HG03139 (cell line): Measurements from ENCODE around the gene ZNF692.
A peak's percentile ranks its signal among the peaks of the same experiment; 100 is the strongest.
"Not testable (repeated sequence)": the region's sequence is repeated elsewhere in the genome, so short reads cannot be mapped to it uniquely, and the experiment has no call there.

ENCODE experiments used
- ATAC-seq: cut with Tn5 transposase; IDR thresholded peaks from one replicate; pipeline ENCODE4 v1.9.1; 2021; ENCODE audit not compliant: unreplicated experiment

The ZNF692 gene

GRCh38 chr1:248810000-248810726, 48.7 kb downstream of the ZNF692 start:
- no peak for ATAC-seq

DNA sequence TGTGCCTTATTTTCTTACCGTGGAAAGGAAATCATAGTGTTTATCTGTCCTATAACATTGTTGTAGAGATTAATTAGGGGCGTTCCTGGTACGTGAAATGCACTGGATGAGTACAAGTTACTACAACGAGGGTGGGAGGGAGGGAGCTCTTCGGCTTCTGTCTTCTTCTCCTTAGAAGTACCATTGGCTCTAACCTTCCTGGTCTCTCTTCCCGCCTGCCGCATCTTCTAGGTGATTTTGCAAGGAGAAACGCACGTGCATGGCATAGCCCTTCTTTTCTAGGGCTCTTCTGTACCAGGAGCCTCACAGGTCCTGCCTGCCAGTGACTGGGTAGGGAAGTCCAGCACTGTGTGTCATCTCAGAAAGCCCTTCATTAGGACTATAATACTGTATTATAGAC, 50.0 kb downstream of the ZNF692 start:
- ATAC-seq, result no peak

DNA sequence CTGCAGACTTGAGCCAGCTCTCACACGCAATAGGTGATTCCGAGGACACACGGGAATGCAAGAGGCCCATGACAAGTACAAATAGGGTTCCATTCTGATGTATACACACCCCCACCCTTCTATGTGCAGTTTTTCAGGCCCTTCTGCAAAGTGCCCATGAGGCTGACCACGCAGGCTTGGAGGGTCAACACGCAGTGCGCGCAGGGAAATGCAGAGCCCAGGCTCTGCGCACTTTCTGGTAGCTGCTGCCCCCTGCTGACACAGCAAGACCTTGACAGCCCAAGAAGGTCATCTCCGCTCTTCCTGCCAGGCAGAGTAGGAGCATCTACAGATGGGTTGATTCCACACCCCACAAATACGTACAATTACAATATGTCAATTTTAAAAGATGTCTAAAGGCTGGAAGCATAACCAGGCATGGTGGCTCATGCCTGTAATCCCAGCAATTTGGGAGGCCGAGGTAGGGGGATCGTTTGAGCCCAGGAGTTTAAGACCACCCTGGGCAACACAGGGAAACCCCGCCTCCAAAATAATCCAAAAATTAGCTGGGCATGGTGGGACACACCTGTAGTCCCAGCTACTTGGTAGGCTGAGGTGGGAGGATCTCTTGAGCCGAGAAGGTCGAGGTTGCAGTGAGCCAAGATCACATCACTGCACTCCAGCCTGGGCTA, 51.7 kb downstream of the ZNF692 start:
- peak; percentile 41 for ATAC-seq

DNA sequence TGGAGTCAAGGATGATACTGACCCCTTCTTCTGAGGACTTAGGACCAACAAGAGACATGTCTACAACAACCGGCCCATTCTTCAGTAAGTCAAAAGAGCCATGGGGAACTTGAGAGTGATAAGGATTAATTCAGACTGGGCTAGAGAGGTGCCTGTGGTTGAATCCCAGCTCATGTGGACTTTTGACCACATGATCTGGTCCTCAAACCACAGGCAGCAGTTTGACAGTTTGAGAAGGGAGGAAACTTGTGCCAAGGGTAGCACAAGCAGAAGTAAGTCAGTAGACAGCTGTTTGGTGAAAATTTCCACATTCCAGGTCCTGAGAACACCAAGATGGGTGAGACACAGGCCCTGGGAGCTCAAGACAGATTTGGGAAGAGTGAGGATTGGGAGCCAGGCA, 53.0 kb downstream of the ZNF692 start:
- no peak for ATAC-seq

- peak; percentile 91 for ATAC-seq
Measured at GRCh38 chr1:248804771-248805681, 53.9 kb downstream of the ZNF692 start.

DNA sequence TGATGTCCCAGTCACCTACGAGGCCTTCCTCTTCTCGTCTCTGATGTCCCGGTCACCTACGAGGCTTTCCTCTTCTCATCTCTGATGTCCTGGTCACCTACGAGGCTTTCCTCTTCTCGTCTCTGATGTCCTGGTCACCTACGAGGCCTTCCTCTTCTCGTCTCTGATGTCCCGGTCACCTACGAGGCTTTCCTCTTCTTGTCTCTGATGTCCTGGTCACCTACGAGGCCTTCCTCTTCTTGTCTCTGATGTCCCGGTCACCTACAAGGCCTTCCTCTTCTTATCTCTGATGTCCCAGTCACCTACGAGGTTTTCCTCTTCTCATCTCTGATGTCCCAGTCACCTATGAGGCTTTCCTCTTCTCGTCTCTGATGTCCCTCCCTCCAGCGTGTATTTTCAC, 55.4 kb downstream of the ZNF692 start:
- ATAC-seq, result not testable (repeated sequence)

DNA sequence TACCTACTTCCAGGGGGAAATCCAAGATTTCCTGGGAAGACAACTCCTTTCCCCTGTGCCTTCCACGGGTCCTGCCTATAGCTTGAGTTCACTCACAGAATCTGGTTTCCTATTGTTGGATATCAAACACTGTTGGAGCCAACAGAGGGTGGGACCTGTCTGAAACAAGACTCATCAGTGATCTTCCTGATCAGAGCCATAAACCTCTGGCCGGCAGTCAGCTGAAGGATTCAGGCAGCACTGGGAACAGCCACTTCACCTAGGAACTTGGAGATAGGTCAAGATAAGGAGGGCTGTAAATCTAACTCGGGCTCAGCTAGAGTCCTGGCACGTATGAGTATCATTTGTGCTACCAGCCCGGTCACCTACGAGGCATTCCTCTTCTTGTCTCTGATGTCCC, 56.4 kb downstream of the ZNF692 start:
- ATAC-seq, result no peak

DNA sequence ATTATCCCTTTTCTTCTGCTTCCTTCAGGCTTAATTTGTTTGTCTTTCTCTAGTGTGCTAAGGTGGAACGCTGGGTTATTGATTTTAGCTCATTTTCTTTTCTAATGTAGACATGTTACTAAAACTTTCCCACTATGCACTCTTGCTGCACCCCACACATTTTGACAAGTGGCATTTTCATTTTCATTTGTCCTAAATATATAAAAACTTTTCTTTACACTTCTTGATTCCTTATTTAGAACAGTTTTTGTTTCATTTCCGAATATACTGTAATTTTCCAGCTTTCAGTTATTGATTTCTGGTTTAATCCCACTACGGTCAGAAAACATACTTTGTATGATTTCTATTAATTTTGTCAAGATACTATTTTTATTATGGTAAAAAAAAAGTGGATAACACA, 58.4 kb downstream of the ZNF692 start:
- ATAC-seq, result no peak
